ENCODE measurements around the gene AKR1C8.
"Not testable (repeated sequence)": the region's sequence is repeated elsewhere in the genome, so short reads cannot be mapped to it uniquely, and the experiment has no call there.

AKR1C8 gene

DNA sequence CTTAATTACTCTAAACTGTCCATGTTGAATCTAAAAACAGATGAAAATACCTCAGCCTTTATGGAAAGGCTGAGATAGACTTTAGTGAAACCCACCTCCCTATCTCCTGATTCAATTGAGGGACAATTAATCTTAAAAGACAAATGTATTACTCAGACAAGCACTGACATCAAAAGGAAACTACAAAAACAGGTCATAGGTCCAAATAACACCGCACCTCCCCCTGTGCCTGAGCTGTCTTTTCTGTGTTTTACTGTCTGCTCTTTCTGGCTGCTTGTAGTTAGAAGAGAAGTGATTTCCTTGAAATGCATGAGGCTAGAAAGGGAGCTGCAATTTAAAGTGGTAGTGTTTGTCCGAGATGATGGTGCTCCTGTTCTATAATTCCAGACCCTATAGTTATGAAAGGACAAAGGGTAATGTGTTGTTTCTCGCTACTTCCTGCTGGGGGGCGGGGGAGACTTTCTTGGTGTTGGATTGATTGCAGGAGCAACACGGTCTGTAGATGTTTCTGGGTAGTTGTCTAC, 16.0 kb downstream of the AKR1C8 start:
- DNase-seq (ENCODE audit: low read depth), result no peak

DNA sequence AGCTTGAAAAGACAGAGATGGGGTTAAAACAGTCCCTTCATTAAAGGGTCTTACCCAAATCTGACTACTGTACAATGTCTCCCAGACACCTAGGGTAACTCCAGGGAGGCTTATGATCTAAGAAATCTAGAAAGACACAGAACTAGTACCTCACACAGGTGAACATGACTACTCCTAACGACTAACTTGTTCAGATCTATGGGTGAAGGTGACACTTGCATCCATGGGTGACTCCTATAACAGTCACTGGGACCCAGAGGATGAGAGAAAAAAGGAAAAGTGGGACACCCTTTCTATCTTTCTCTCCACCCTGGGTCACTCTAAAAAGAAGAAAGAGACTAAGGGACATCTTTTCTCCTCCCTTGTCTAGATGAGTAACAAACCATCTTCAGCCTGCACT, 19.2 kb downstream of the AKR1C8 start:
- DNase-seq (ENCODE audit: low read depth), result no peak

DNA sequence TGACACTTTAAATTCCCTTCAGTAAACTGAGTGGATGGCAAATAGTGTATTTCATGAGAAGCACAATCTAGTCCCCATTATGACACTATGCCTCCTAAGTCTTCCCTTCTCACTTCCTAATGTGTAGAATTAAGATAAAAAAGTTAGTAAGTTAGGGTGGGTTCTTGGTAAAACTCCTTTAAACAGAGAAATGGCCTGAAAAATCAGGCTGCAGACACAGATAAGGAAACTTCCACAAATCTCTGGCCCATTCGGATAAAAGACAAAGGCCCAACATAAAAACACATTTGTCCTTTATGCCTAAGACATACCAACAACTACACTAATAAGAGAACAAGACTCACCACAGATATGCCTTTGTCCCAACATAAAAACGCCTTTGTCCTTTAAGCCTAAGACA, 21.5 kb downstream of the AKR1C8 start:
- no peak for DNase-seq (ENCODE audit: low read depth)

DNA sequence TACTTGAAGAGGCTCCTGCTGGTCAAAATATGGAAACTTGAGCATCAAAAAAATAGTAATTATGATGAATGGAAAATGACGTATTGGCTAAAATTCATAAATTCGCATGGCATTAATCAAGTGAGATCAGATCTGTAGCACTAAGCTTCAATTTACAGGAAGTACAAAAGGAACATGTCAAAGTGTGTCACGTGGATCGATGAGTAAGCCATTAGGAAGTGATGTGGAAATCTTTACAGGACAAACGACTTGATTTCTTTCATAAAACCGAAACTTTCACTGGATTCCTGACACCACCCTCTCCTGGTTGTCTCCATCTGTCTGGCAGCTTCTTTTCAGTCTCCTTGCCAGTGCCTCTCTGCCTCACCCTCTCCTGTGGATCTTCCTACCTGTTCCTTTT, 25.8 kb downstream of the AKR1C8 start:
- no peak for DNase-seq (ENCODE audit: low read depth)

DNA sequence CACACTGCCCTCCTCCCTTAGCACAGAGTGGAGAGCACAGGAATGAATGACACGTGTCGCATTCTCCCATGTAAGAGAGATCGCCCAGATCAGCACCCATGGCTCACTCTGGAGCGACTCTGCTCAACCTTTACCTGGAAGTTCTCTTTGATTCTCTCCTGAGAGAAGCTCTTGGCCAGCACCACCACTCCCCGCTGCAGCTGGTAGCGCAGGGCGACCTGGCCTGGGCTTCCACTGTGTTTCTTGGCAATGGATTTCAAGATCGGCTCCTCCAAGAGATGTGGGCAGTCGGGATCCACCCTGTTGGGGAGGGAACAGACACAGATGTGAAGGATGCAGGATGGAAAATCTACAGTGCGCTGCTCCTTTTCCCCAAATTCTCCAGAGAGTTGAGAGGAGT, 27.4 kb downstream of the AKR1C8 start:
- DNase-seq (ENCODE audit: low read depth), result no peak

DNA sequence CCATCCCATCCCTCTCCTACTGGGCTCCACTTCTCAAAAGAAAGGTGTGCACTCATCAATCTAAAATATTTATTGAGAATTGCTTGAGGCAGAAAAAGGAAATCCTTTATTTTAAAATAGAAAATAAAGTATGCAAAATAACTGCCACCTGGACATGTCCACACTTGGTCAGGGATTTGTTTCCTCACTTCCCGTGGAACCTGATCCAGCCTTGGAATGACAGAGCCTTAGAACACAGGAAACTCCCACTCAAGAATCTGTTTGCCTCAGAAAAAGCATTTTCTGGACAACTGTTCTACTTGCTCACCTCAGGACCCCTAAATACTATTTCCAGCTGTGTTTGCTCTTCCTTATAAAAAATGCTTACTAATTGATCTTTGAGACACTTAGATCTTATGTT, 29.0 kb downstream of the AKR1C8 start:
- DNase-seq (ENCODE audit: low read depth), result no peak

DNA sequence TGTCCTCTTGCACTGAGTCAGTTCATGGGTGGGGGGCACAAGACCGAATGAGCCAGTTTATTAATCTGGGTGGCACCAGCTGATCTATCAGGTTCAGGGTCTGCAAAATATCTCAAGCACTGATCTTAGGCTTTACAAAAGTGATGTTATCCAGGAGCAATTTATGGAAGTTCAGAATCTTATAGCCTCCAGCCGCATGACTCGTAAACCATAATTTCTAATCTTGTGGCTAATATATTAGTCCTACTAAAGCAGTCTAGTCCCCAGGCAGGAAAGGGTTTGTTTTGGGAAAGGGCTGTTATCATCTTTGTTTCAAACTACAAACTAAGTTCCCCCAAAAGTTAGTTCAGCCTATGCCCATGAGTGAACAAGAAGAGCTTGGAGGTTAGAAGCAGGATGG, 33.9 kb downstream of the AKR1C8 start:
- DNase-seq (ENCODE audit: low read depth), result no peak

DNA sequence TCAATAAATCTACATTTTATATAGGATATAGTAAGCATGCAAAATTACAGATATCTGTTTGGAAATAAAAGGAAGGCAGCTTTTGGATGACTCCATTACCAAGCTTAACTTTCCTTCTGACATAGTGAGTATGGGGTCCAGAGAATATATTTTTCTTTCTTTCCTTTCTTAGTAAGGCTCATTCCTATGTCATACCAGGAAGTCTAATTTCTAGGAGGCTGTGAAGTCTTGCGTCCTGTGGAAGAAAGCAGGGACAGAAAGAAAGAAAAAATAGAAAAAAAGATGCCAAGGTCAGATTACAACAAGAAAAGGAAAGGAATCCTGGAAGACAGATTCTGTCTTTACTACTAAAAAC, 36.3 kb downstream of the AKR1C8 start:
- DNase-seq (ENCODE audit: low read depth), result no peak

DNA sequence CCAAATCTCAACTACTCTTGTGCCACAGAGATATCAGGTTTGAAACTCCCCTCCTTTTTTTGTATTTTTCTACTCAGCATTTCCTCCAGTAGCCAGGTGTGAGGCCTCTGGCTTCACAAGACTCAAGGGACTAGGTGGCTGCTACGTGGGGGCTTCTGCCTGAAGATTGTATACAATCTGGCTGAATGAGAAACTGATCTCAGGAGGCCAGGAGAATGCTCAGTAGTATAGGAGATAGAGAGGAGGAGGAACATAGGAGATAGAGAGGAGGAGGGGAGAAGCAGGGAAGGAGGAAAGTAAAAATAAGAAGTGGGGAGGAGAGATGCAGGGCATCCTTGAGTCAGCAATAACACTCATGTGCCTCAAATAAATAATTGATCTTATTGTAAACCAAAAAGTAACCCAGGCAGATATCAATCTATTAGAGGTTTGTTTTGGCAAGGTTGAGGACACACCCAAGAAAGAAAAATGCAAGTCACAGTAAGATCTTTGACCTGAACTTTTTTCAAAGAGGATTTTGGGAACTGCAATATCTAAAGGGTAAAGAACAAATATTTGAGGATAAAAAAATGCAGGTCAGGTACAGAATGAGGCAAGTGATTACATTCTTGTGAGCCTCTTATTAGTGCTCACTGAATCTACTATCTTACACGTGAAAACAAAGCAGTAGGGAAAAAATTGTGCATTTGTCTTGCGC, 36.8 kb downstream of the AKR1C8 start:
- DNase-seq (ENCODE audit: low read depth), result no peak

DNA sequence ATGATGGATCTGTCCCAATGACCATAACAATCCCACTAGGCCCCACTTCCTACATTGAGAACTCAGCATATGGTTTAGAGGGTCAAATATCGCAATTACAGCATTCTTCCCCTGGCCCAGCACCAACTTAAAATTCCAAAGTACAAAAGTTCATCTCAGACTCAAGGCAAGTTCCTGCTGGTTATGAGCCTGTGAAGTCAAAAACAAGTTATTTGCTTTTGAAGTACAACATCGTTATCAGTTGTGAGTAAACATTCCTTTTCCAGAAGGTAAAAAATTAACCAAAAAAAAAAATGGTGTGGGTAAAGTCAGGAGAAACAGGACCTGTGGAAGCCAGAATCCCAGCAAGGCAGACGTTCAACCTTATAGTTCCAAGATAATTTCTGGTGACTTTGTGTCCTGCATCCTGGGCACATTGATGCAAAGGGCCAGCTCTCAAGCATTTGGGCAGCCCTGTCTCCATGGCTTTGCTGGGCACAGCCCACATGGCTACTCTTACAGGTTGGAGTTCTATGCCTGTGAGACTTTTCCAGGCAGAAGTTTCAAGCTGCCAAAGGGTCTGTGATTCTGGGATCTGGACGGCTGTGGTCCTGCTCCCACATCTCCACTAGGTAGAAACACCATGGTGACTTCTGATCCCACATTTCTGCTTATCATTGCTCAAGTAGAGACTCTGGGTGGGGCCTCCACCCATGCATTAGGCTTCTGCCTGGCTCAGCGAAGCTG, 37.5 kb downstream of the AKR1C8 start:
- DNase-seq (ENCODE audit: low read depth), result no peak

DNA sequence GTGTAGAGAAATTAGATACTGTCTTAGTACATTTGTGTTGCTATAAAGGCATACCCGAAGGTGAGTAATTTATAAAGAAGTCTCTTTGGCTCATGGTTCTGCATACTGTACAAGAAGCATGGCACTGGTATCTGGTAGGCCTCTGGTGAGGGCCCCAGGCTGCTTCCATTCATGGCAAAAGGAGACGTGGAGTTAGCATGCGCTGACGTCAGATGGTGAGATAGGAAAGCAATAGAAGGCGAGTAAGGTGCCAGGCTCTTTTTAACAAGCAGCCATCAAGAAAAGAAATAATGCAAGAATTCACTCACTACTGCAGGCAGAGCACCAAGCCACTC, 38.1 kb downstream of the AKR1C8 start:
- no peak for DNase-seq (ENCODE audit: low read depth)

DNA sequence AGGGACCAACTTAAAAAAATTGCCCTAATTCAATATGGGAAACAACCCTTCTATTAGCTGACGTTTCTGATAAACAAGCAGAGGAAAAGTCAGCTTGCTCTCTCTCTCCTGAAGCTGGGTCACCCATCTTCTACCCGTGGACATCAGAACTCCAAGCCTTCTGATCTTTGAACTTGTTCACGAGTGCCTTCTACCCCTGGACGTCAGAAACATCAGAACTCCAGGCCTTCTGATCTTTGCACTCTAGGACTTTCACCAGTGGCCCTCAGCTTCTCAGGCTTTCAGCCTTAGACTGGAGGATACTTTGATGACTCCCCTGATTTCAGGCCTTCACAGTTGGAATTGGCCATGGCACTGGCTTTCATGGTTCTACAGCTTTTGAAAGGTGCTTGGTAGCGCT, 41.8 kb downstream of the AKR1C8 start:
- DNase-seq (ENCODE audit: low read depth), result no peak

DNA sequence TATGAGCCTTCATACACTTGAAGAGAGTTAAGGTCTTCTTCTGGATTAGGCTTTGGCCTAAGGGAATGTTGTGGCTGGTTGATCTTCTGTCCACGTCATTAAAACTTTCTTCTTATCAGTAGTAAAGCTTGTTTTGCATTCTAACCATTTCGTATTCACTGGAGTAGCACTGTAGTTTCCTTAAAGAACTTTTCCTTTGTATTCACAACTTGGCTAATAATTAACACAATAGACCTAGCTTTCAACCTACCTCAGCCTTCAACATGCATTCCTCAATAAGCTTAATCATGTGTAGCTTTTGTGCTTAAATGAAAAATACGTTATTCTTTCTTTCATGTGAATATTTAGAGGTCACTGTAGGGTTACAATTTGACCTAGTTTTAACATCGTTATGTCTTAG, 42.8 kb downstream of the AKR1C8 start:
- no peak for DNase-seq (ENCODE audit: low read depth)

DNA sequence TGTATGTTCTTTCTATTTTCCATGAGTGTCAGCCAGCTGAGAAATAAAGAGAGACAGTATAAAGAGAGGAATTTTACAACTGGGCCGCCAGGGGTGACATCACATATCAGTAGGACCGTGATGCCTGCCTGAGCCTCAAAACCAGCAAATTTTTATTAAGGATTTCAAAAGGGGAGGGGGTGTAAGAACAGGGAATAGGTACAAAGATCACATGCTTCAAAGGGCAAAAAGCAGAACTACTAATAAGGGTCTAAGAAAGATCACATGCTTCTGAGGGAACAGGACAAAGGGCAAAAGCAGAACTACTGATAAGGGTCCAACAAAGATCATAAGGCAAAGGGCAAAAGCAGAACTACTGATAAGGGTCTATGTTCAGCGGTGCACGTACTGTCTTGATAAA, 47.3 kb downstream of the AKR1C8 start:
- DNase-seq (ENCODE audit: low read depth), result not testable (repeated sequence)

DNA sequence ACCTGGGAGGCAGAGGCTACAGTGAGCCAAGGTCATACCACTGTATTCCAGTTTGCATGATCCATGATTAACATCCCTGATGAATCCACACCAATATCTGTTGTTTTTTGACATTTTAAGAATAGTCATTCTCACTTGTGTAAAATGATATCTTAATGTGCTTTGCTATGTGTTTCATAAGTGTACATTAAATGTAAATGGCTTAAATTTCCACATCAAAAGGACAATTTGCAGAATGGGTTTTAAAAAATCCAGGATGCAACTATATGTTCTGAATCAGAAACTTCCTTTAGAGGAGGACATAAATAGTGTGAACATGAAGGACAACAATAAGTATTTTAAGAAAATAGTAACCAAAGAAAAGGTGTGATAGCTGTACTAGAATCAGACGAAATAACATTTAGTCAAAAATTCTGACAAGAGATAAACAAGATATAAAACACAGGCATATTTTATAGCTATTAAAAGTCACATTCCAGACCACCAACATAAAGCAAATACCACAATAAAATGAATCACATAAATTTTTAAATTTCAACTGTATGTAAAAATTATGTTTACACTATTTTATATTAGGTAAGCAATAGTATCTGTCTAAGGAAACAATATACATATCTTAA, 48.4 kb downstream of the AKR1C8 start:
- DNase-seq (ENCODE audit: low read depth), result no peak

DNA sequence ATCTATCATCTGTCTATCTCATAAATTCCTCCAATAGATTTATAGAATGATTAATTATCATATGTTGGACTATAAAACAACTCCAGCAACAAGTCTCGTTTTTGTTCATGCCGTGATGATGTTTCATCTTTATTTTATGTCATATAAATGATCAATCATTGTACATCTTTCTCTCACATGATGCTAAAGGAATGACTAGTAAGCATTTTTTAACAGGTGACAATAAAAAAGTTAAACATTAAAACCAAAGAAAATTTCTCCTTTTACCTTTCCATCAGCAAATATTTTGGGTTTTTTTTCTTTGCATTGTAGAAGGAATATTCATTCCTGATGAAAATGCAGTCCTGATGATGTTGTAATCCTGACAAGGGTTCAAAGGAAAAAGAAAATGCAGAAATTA, 49.4 kb downstream of the AKR1C8 start:
- DNase-seq (ENCODE audit: low read depth), result no peak

DNA sequence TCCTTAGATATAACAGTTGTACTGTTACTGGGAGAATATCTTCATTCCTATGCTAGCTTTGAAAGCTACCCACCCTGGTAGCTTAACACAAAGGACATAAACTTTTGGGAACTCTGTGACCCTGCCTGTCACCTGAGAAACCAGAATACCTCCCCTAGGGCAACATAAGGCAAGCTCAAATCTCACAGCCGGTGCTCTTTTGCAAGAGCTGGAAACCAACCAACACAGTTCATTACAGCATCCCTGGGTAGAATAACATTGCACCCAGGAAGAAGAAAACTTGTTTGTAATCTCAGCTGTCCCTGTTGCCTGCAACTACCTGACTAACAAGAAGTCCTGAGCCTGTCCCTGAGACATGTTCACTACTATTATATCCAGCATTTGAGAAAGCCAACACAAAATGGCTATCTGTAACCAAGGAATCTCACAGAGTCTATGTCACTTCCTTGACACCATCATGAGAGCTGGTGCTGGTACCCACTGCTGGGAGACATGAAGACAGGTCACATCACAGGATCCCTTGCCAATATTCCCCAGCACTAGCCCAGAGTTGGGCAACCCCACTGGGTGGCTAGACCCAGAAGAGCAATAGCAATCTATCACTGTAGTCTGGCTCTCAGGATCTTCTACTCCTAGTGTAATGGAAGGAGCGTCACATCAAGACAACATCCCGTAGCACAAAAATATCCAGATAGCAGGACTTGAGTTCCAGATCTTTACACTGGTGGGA, 59.5 kb downstream of the AKR1C8 start:
- DNase-seq (ENCODE audit: low read depth), result no peak

DNA sequence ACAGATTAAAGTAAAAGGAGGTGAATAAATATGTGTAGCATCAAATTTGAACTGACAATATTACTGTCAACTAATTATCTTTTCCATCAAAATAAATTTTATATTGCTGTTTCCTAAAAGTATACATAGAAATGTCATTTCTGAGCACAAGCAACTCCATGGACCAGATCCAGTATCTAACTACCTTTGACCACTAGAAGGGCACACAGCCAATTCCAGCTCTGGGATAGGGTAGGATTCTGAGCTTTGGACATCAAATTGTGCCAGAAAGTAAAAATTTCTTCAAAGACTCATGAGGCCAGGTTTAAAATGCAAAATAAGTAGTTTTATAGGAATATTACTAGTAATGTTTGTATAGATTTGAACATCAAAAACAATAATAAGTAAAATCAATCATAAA, 61.1 kb downstream of the AKR1C8 start:
- DNase-seq (ENCODE audit: low read depth), result no peak

DNA sequence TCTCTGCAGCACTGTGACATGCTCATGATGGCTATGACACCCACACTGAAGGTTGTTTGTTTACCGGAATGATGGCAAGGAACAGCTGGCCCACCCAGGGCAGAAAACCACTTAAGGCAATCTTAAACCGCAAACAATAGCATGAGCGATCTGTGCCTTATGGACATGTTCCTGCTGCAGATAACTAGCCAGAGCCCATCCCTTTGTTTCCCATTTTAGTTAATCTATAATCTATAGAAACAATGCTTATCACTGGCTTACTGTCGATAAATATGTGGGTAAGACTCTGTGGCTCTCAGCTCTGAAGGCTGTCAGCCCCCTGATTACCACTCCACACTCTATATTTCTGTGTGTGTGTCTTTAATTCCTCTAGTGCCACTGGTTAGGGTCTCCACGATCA, 65.0 kb downstream of the AKR1C8 start:
- not testable (repeated sequence) for DNase-seq (ENCODE audit: low read depth)

DNA sequence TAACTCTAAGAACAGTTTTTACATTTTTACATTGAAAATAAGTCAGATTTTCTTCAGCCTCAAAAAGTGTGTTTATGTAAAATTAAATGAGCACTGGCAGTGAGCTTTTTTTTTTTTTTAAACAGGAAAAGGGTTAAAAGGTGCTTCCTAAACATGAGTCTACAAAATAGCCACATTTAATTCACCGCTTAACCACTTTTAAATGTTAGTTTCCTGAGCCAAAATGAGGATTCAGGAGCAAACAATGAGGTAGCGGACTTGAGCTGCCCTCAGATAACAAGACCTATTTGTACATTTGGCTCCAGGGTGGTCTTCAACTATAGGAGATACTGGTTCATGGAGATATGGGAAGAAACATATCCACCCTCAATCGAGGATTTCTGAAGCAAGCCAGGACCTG, 67.9 kb downstream of the AKR1C8 start:
- DNase-seq (ENCODE audit: low read depth), result no peak

DNA sequence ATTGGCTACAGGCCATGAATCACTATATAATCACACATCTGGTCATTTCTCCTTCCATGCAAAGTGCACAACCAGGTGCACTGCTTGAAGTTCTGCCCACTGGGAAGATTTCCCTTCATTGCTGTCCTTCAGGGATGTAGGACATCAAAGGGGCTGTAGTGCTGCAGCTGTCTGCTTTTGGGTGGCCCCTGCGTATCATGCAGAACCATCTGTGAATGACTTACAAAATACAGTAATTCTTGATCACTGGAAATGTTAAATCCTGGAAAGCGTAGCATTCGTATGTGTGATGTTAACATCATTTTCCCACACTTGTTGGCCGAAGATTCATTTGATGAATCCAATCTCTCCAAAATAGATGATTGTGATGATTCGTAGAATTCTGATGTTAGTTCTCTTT, 68.3 kb downstream of the AKR1C8 start:
- no peak for DNase-seq (ENCODE audit: low read depth)

DNA sequence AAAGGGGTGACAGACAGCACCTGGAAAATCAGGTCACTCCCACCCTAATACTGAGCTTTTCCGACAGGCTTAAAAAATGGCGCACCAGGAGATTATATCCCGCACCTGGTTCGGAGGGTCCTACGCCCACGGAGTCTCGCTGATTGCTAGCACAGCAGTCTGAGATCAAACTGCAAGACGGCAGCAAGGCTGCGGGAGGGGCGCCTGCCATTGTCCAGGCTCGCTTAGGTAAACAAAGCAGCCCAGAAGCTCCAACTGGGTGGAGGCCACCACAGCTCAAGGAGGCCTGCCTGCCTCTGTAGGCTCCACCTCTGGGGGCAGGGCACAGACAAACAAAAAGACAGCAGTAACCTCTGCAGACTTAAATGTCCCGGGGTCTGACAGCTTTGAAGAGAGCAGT, 75.1 kb downstream of the AKR1C8 start:
- DNase-seq (ENCODE audit: low read depth), result not testable (repeated sequence)
